OCI-LY7 (cell line): ENCODE results near the gene CA11. TPM values are rescaled to one million over a fixed set of nuclear protein-coding genes. Genes with fewer than 3 reads are reported as not detected.

Experiments
- total RNA-seq, 2 experiments: library from RNA; depleted of rRNA in 1 of 2; stranded (reverse); fragments of >200 nt in 1 of 2; shearing (Covaris generic) in 1 of 2; gene quantifications; 2 replicates each; pipeline ENCODE4 v1.2.3, GENCODE V29; 2014 to 2022

Gene CA11
- total RNA-seq, 2 experiments from 2014 or later: 2.5 to 10.8 TPM

Other genes starting within 250 kb of the CA11 start
- gene GRWD1, start 200.2 kb downstream of the CA11 start, total RNA-seq (2014; rRNA removed; shearing (Covaris generic)): 34.4 and 35.8 TPM in 2 replicates
- gene GRWD1, start 200.2 kb downstream of the CA11 start, total RNA-seq (2022): 26.3 and 32.1 TPM in 2 replicates
- gene KCNJ14, start 190.6 kb downstream of the CA11 start, total RNA-seq (2014; rRNA removed; shearing (Covaris generic)): 0.57 and 0.85 TPM in 2 replicates
- 2.5 and 2.6 TPM in 2 replicates for gene KCNJ14, start 190.6 kb downstream of the CA11 start, total RNA-seq (2022)
- 44.0 and 46.6 TPM in 2 replicates for gene CYTH2, start 176.8 kb downstream of the CA11 start, total RNA-seq (2014; rRNA removed; shearing (Covaris generic))
- gene CYTH2, start 176.8 kb downstream of the CA11 start, total RNA-seq (2022): 53.2 and 74.8 TPM in 2 replicates
- gene LMTK3, start 134.4 kb downstream of the CA11 start, total RNA-seq (2014; rRNA removed; shearing (Covaris generic)): 1.3 and 2.3 TPM in 2 replicates
- gene LMTK3, start 134.4 kb downstream of the CA11 start, total RNA-seq (2022): 9.7 and 11.5 TPM in 2 replicates
- not detected in 2 replicates for gene SULT2B1, start 94.0 kb downstream of the CA11 start, total RNA-seq (2014; rRNA removed; shearing (Covaris generic))
- not detected in 2 replicates for gene SULT2B1, start 94.0 kb downstream of the CA11 start, total RNA-seq (2022)
- gene SPACA4, start 39.4 kb downstream of the CA11 start, total RNA-seq (2014; rRNA removed; shearing (Covaris generic)): not detected in 2 replicates
- gene SPACA4, start 39.4 kb downstream of the CA11 start, total RNA-seq (2022): not detected in 2 replicates
- gene FAM83E, start 31.1 kb downstream of the CA11 start, total RNA-seq (2014; rRNA removed; shearing (Covaris generic)): 3.7 and 6.2 TPM in 2 replicates
- gene FAM83E, start 31.1 kb downstream of the CA11 start, total RNA-seq (2022): 3.0 and 5.6 TPM in 2 replicates
- gene RPL18, start 27.0 kb downstream of the CA11 start, total RNA-seq (2014; rRNA removed; shearing (Covaris generic)): 3,527 and 5,064 TPM in 2 replicates
- gene RPL18, start 27.0 kb downstream of the CA11 start, total RNA-seq (2022): 1,333 and 1,494 TPM in 2 replicates
- gene SPHK2, start 26.7 kb downstream of the CA11 start, total RNA-seq (2014; rRNA removed; shearing (Covaris generic)): 12.4 and 18.2 TPM in 2 replicates
- gene SPHK2, start 26.7 kb downstream of the CA11 start, total RNA-seq (2022): 33.3 and 34.8 TPM in 2 replicates
- gene DBP, start 8.8 kb downstream of the CA11 start, total RNA-seq (2014; rRNA removed; shearing (Covaris generic)): 20.8 and 35.6 TPM in 2 replicates
- 15.7 and 19.0 TPM in 2 replicates for gene DBP, start 8.8 kb downstream of the CA11 start, total RNA-seq (2022)
- gene NTN5, start 26.8 kb upstream of the CA11 start, total RNA-seq (2014; rRNA removed; shearing (Covaris generic)): 0.16 TPM in 1 of 2 replicates, not detected in the other
- gene NTN5, start 26.8 kb upstream of the CA11 start, total RNA-seq (2022): 0.20 and 0.53 TPM in 2 replicates
- gene FUT2, start 49.8 kb upstream of the CA11 start, total RNA-seq (2014; rRNA removed; shearing (Covaris generic)): not detected in 2 replicates
- not detected in 2 replicates for gene FUT2, start 49.8 kb upstream of the CA11 start, total RNA-seq (2022)
- 1.1 and 1.2 TPM in 2 replicates for gene MAMSTR, start 73.5 kb upstream of the CA11 start, total RNA-seq (2014; rRNA removed; shearing (Covaris generic))
- 1.2 and 1.8 TPM in 2 replicates for gene MAMSTR, start 73.5 kb upstream of the CA11 start, total RNA-seq (2022)
- 0.09 TPM in 1 of 2 replicates, not detected in the other for gene RASIP1, start 94.4 kb upstream of the CA11 start, total RNA-seq (2014; rRNA removed; shearing (Covaris generic))
- gene RASIP1, start 94.4 kb upstream of the CA11 start, total RNA-seq (2022): 0.31 and 0.36 TPM in 2 replicates
- not detected in 2 replicates for gene IZUMO1, start 100.7 kb upstream of the CA11 start, total RNA-seq (2014; rRNA removed; shearing (Covaris generic))
- not detected in 2 replicates for gene IZUMO1, start 100.7 kb upstream of the CA11 start, total RNA-seq (2022)
- 0.03 and 0.08 TPM in 2 replicates for gene FUT1, start 106.5 kb upstream of the CA11 start, total RNA-seq (2014; rRNA removed; shearing (Covaris generic))
- not detected in 2 replicates for gene FUT1, start 106.5 kb upstream of the CA11 start, total RNA-seq (2022)
- not detected in 2 replicates for gene FGF21, start 109.3 kb upstream of the CA11 start, total RNA-seq (2014; rRNA removed; shearing (Covaris generic))
- not detected in 2 replicates for gene FGF21, start 109.3 kb upstream of the CA11 start, total RNA-seq (2022)
- 44.5 and 47.2 TPM in 2 replicates for gene BCAT2, start 164.8 kb upstream of the CA11 start, total RNA-seq (2014; rRNA removed; shearing (Covaris generic))
- gene BCAT2, start 164.8 kb upstream of the CA11 start, total RNA-seq (2022): 35.9 and 53.0 TPM in 2 replicates
- 4.5 and 4.9 TPM in 2 replicates for gene HSD17B14, start 190.3 kb upstream of the CA11 start, total RNA-seq (2014; rRNA removed; shearing (Covaris generic))
- 1.8 and 3.2 TPM in 2 replicates for gene HSD17B14, start 190.3 kb upstream of the CA11 start, total RNA-seq (2022)
- gene PLEKHA4, start 222.4 kb upstream of the CA11 start, total RNA-seq (2014; rRNA removed; shearing (Covaris generic)): 4.7 and 8.4 TPM in 2 replicates
- gene PLEKHA4, start 222.4 kb upstream of the CA11 start, total RNA-seq (2022): 8.1 and 8.8 TPM in 2 replicates
- gene PPP1R15A, start 226.2 kb upstream of the CA11 start, total RNA-seq (2014; rRNA removed; shearing (Covaris generic)): 31.5 and 31.7 TPM in 2 replicates
- gene PPP1R15A, start 226.2 kb upstream of the CA11 start, total RNA-seq (2022): 23.4 and 23.8 TPM in 2 replicates